Measurements from ENCODE around the gene UBXN2A.

Gene UBXN2A

DNA sequence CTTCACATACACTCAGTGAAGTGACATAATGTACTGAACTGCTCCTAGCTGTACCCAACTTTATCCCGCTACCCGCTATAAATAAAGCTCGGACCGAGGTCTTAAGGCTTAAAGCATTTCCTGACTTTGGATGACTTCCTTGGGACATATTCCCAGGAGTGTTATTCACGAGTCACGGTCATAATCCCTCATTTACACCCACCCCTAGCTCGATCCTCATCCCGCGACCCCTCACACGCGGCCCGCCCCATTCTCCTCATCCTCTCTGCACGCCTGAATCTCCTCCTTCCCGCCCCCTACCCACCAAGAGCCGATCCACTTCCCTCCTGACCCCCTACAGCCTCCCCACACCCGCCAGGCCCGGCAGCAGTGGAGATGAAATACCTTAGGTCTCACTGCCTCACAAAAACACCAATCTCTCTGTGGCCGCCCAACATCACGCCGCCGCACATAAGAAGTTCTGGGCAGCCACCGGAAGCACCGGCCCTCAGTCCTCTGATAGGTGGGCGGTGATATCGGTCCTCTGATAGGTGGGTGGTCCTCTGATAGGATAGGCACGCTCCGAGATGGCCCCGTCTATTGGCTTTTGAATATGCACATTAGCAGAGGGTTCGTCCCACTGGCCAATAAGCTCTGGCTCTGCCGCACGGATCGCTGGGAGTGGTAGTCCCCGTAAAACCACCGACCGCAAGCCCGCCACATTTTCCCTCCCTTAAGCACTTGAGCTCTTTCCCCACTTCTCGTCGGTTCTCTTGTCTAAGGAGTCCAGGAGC is 106.9 kb downstream of the UBXN2A start, which contains the start of gene WDCP:
TSS of gene WDCP (minus strand) at position 462 of the 773 bp plus-strand sequence. CDS start 7,897 bp downstream, outside the sequence.
- TF ChIP-seq, protein P1, sequence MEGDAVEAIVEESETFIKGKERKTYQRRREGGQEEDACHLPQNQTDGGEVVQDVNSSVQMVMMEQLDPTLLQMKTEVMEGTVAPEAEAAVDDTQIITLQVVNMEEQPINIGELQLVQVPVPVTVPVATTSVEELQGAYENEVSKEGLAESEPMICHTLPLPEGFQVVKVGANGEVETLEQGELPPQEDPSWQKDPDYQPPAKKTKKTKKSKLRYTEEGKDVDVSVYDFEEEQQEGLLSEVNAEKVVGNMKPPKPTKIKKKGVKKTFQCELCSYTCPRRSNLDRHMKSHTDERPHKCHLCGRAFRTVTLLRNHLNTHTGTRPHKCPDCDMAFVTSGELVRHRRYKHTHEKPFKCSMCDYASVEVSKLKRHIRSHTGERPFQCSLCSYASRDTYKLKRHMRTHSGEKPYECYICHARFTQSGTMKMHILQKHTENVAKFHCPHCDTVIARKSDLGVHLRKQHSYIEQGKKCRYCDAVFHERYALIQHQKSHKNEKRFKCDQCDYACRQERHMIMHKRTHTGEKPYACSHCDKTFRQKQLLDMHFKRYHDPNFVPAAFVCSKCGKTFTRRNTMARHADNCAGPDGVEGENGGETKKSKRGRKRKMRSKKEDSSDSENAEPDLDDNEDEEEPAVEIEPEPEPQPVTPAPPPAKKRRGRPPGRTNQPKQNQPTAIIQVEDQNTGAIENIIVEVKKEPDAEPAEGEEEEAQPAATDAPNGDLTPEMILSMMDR (IDR thresholded peaks at IDR 0.05; ENCODE audit: insufficient read depth, missing control alignments), result no peak
- FAIRE-seq (no peak), DNase-seq (ENCODE audit: insufficient read length, low spot score) (peak; percentile 31)

DNA sequence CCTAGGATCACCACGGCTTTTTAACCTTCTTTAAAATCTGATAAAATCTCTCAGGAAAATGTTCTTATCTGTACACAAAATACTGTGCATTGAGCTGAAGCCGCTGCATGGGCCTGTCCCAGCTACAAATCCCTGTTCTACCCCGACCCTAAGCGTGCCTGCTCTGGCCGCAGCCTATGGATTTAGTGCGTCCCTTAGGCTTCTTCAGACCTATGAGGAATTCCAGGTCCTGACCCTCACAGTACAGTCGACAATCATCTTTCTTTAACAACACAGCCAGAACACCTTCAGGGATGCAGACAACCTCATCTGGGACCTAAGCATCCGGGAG is 107.4 kb downstream of the UBXN2A start:
- no peak for FAIRE-seq
- TF ChIP-seq, protein P1 (IDR thresholded peaks at IDR 0.05; ENCODE audit: insufficient read depth, missing control alignments), result no peak
- no peak for DNase-seq (ENCODE audit: insufficient read length, low spot score)

DNA sequence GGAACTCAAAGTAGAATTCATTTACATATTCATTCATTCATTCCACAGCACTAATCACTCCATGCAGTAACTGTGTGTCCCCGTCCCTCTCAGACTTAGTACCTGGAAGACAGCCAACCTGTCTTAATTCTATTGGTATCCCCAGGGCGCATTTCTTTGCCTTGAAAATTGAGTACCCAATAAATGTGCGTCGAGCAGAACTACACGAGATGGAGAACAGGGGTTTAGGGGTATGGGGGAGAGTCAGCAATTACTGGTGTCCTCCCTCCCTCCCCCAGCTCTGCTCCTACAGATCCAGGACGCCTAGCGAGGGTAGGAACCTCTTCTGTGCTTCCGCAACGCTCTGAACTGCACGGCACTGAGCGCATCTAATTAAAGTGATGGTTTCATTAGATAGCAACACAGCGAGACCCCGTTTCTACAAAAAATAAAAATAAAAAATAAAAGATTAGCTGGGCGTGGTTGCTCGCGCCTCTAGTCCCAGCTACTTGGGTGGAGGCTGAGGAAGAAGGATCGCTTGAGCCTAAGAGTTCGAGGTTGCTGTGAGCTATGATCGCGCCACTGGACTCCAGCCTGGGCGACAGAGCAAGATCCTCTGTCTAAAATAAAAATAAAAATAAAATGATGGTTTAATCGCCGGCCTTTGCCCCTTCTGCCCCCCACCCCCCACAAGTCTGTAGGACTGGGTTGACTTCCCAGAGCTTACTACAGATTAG is 108.7 kb downstream of the UBXN2A start:
- FAIRE-seq, result no peak
- TF ChIP-seq, protein P1 (IDR thresholded peaks at IDR 0.05; ENCODE audit: insufficient read depth, missing control alignments), result no peak
- no peak for DNase-seq (ENCODE audit: insufficient read length, low spot score)

DNA sequence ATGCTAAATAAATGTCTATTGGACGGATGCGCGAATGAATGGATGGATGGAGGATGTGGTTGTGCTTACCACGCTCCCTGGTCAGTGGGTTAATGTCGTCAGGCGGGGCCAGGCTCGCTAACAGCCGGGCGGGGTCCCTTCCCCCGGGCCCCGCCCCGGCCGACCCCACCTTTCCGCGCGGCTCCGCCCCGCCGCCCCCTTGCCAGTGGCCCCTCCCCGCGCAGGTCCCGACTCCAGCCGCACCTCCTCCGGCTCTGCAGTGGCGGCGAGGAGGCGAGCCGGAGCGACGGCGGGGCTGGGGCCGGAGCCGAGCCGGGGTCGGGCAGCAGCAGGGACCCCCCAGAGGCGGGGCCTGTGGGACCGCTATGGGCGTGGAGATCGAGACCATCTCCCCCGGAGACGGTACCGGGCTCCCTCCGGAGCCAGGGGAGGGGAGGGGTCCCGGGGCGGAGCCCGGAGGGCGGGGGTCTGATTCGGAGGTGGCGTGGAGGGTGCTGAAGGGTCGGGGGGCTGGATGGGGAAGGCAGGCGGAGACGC is 109.3 kb downstream of the UBXN2A start, which contains the start of gene FKBP1B:
TSS of gene FKBP1B (plus strand) at position 257 of the 537 bp plus-strand sequence. CDS start at position 366, 109 bp downstream.
- FAIRE-seq (no peak), DNase-seq (ENCODE audit: insufficient read length, low spot score) (no peak)
- TF ChIP-seq, protein P1 (IDR thresholded peaks at IDR 0.05; ENCODE audit: insufficient read depth, missing control alignments), result no peak

GRCh38 chr2:24050041-24050979 is 110.0 kb downstream of the UBXN2A start:
- FAIRE-seq (no peak), DNase-seq (ENCODE audit: insufficient read length, low spot score) (no peak)
- TF ChIP-seq, protein P1 (IDR thresholded peaks at IDR 0.05; ENCODE audit: insufficient read depth, missing control alignments), result no peak

DNA sequence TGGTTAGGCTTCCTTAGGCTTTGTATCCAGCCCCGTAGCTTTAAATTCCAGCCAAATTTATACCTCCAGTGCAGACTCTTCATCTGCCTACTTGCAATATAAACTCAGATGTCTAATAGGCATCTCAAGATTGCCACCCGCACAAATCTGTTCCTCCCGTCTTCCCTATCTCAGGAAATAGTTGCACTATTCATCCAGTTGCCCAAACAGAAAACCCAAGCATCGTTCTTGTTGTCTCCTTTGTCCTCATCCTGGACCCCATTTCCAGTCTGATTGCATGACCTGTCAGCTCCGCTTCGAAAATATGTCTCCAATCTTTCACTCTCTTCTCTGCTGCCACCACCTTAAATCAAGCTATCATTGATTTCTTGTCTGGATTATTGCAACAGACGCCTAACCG is 111.6 kb downstream of the UBXN2A start:
- no peak for FAIRE-seq
- no peak for DNase-seq (ENCODE audit: insufficient read length, low spot score)
- TF ChIP-seq, protein P1 (IDR thresholded peaks at IDR 0.05; ENCODE audit: insufficient read depth, missing control alignments), result no peak

All from D721Med (cell line).